AG04449 (cell line): Measurements from ENCODE around the gene LRP10.

Experiments used
- CTCF ChIA-PET: fragments of 350-600 bp; formaldehyde crosslinking; extraction: SDS; loops from one replicate; lab custom pipeline; 2021; ENCODE audit warnings: antibody characterized with exemption; lab: Yijun Ruan, JAX
- POLR2A ChIA-PET: fragments of 400-600, 350-600 bp; formaldehyde crosslinking; extraction: SDS; loops from one replicate; lab custom pipeline; 2020; ENCODE audit warnings: antibody characterized with exemption, inconsistent platforms; lab: Yijun Ruan, JAX
- DNase-seq: peaks from one replicate; pipeline ENCODE4 v3.0.0-alpha.2; 2010; ENCODE audit warnings: low read depth, low spot score
- H3K4me3 ChIP-seq: 2 replicates; pipeline ENCODE4 v1.5.1; 2011; ENCODE audit warnings: low read depth, mild to moderate bottlenecking, control low read depth, low read length
- TF ChIP-seq, protein P1 (sequence below): IDR thresholded peaks from one replicate; pipeline ENCODE4 v1.5.1; 2011; ENCODE audit warnings: mild to moderate bottlenecking, moderate library complexity, low read length, control low read depth, inconsistent platforms; ENCODE audit not compliant: insufficient read depth; ENCODE audit errors: missing control alignments

The LRP10 gene

DNA sequence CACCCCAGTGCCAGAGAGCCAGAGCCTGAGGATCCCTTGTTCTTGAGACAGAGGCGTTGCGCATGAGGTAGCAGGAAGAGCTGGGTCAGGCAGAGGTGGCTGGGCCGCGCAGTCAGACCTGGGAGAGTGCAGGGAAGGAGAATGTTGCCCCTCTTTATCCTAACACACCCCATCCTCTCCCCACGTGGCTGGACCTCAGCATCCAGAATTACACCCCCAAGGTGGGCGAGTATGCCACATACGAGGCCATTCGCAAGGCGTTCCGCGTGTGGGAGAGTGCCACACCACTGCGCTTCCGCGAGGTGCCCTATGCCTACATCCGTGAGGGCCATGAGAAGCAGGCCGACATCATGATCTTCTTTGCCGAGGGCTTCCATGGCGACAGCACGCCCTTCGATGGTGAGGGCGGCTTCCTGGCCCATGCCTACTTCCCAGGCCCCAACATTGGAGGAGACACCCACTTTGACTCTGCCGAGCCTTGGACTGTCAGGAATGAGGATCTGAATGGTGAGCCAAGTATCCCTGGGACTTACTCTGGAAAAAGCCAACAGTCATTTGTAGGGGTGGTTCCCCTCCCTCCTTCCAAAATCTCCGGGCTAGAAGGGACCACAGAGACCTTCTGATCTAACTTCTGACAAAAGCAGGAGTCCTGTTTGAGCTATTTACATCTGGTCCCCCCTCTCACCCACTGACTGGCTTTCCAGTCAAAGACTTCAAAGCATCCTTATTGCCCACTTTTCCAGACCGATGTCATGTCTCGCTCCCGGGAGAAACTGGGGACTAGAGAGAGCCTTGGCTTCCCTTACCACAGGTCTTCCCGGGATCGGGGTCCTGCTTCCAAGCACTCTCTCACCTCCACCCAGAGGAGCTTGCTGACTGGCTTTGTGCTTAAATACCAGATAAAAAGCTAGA lies 29.1 kb upstream of the LRP10 start:
- no peak for DNase-seq
- TF ChIP-seq, protein P1, sequence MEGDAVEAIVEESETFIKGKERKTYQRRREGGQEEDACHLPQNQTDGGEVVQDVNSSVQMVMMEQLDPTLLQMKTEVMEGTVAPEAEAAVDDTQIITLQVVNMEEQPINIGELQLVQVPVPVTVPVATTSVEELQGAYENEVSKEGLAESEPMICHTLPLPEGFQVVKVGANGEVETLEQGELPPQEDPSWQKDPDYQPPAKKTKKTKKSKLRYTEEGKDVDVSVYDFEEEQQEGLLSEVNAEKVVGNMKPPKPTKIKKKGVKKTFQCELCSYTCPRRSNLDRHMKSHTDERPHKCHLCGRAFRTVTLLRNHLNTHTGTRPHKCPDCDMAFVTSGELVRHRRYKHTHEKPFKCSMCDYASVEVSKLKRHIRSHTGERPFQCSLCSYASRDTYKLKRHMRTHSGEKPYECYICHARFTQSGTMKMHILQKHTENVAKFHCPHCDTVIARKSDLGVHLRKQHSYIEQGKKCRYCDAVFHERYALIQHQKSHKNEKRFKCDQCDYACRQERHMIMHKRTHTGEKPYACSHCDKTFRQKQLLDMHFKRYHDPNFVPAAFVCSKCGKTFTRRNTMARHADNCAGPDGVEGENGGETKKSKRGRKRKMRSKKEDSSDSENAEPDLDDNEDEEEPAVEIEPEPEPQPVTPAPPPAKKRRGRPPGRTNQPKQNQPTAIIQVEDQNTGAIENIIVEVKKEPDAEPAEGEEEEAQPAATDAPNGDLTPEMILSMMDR: no peak
- H3K4me3 ChIP-seq: no peak overlapping the region
- CTCF ChIA-PET: interaction anchor here (0.8 to 13.5 kb wide), 6 partner anchors 8 to 290 kb away, joined by 3 to 272 read pairs (median 4); no protein-coding TSS in a partner anchor
- POLR2A ChIA-PET: interaction anchor here (1.0 kb wide), 1 partner anchor 19 kb away, joined by 3 read pairs; no protein-coding TSS in a partner anchor

GRCh38 chr14:22843123-22843925 lies 28.2 kb upstream of the LRP10 start:
- H3K4me3 ChIP-seq: no peak overlapping the region
- ChIA-PET CTCF (interaction anchor here (0.8 to 13.5 kb wide), 6 partner anchors 7 to 291 kb away, joined by 3 to 272 read pairs (median 4); no protein-coding TSS in a partner anchor), POLR2A (interaction anchor here (1.0 kb wide), 1 partner anchor 20 kb away, joined by 3 read pairs; no protein-coding TSS in a partner anchor)
- TF ChIP-seq, protein P1: no peak
- no peak for DNase-seq

DNA sequence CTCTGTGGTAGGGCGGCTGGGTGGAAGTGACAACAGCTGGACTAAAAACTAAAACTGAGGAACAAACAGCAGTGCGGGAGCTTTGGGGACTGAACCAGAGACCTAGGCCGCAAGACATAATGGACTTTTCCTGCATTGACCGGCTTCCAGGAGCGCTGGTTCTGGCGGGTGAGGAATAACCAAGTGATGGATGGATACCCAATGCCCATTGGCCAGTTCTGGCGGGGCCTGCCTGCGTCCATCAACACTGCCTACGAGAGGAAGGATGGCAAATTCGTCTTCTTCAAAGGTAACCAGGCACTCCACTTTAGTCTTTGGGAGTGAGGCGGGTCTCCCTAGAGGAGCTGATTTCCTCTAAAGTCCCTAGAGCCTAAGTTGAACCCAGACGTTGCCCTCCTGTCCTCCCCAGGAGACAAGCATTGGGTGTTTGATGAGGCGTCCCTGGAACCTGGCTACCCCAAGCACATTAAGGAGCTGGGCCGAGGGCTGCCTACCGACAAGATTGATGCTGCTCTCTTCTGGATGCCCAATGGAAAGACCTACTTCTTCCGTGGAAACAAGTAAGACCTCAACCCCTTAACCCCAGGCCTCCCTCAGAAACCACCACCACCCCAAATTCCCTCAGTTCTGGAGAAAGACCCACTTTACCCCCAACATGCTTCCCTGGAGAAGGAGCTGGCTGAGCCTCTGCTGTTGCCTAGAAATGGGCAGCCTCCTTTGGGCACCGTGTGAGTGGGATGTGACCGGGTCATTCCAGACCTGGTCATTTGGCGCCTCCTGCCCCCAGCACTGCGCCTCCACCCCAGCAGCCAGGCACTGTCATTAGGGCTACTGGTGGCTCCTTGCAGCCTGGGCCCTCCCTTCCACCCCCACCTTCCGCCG lies 27.1 kb upstream of the LRP10 start:
- POLR2A ChIA-PET: no interaction called here
- no peak overlapping the region for H3K4me3 ChIP-seq
- no peak for DNase-seq
- TF ChIP-seq, protein P1: no peak
- CTCF ChIA-PET: interaction anchor here (1.2 to 13.5 kb wide), 7 partner anchors 6 to 284 kb away, joined by 4 to 272 read pairs (median 6); no protein-coding TSS in a partner anchor

- DNase-seq: no peak
- ChIA-PET POLR2A (no interaction called here), CTCF (interaction anchor here (1.2 to 10.9 kb wide), 7 partner anchors 7 to 284 kb away, joined by 4 to 272 read pairs (median 6); partner anchors contain the start of gene MMP14)
- TF ChIP-seq, protein P1: no peak
- no peak overlapping the region for H3K4me3 ChIP-seq
These were observed 26.5 kb upstream of the LRP10 start for GRCh38 chr14:22845103-22845394.

- no peak for DNase-seq
- TF ChIP-seq, protein P1: no peak
- H3K4me3 ChIP-seq: no peak overlapping the region
- POLR2A ChIA-PET: interaction anchor here (7.3 kb wide), 1 partner anchor 9 kb away, joined by 158 read pairs; the partner anchor contains the start of gene MMP14
- CTCF ChIA-PET: interaction anchor here (1.0 to 10.9 kb wide), 7 partner anchors 8 to 291 kb away, joined by 3 to 272 read pairs (median 6); partner anchors contain the start of gene MMP14
These were observed 25.5 kb upstream of the LRP10 start for GRCh38 chr14:22845821-22846625.
